ENCODE measurements around the gene SMNDC1. TPM values are rescaled to one million over a fixed set of nuclear protein-coding genes. Genes with fewer than 3 reads are reported as not detected.

The SMNDC1 gene
- total RNA-seq, 1 experiment from 2014 or later, result 26.9 TPM

DNA sequence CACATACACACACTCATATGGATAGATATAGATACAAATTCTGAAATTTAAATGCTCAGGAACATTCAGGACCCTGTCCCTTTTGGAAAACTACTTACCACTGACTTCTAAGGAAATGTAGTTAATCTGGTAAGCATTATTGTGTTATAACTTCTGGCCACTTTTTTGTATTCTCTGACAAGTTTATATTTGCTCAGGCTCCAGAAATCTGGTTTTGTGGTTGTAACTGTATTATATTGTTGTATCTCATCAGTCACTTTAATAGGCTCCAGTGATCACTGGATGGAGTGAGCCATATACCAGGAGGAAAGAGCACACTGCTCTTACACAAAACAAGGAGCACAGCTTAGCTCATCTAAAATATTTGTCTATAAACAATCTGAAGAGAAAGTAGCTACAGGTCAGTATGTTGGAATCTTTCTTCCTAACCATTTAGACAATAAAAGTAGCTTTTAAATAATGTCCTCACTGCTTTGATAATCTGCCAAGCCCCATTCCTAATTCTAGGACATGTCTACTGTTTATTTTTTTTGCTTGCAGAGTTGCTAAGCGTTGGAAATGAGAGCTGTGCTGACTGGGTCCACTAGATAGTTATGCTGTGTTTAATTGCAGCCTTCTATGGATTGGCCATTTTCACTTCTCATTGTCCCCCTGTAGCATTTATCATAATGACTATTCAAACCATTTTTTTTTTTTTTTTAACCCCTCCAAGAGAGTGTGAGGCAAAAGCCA lies 43.8 kb downstream of the SMNDC1 start:
- TF ChIP-seq, protein P1, sequence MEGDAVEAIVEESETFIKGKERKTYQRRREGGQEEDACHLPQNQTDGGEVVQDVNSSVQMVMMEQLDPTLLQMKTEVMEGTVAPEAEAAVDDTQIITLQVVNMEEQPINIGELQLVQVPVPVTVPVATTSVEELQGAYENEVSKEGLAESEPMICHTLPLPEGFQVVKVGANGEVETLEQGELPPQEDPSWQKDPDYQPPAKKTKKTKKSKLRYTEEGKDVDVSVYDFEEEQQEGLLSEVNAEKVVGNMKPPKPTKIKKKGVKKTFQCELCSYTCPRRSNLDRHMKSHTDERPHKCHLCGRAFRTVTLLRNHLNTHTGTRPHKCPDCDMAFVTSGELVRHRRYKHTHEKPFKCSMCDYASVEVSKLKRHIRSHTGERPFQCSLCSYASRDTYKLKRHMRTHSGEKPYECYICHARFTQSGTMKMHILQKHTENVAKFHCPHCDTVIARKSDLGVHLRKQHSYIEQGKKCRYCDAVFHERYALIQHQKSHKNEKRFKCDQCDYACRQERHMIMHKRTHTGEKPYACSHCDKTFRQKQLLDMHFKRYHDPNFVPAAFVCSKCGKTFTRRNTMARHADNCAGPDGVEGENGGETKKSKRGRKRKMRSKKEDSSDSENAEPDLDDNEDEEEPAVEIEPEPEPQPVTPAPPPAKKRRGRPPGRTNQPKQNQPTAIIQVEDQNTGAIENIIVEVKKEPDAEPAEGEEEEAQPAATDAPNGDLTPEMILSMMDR (conservative IDR thresholded peaks at IDR 0.05), result no peak
- TF ChIP-seq EZH2 (IDR thresholded peaks at IDR 0.05; ENCODE audit: low read depth), result no peak
- H3K4me2 ChIP-seq, result no peak overlapping the region
- H3K79me2 ChIP-seq (ENCODE audit: low read depth), result no peaks in the 10 kb centered on the region
- intact Hi-C loops (cut with micrococcal nuclease; ENCODE audit: unreplicated experiment), result no loop called here
- no peaks in the 10 kb centered on the region for H3F3A ChIP-seq (ENCODE audit: insufficient read depth, low read depth)
- ChIA-PET POLR2A (ENCODE audit: unreplicated experiment) (no interaction called here), CTCF (no interaction called here)
- no peak for DNase-seq
- H3K27ac ChIP-seq, result no peak overlapping the region
- H3K4me1 ChIP-seq (replicated peaks; ENCODE audit: insufficient read depth), result no peaks in the 10 kb centered on the region
- no peaks in the 10 kb centered on the region for H3K9me2 ChIP-seq (ENCODE audit: insufficient read depth)
- BruUV-seq (replicated peaks), result no TSS peak
- no peak overlapping the region for H3K4me3 ChIP-seq
- H3K36me3 ChIP-seq (ENCODE audit: low read depth), result no peaks in the 10 kb centered on the region
- no peaks in the 10 kb centered on the region for H3K9me3 ChIP-seq (ENCODE audit: insufficient read depth, low read depth)
- H4K20me1 ChIP-seq (ENCODE audit: insufficient read depth), result no peaks in the 10 kb centered on the region
- H2AFZ ChIP-seq, result no peak overlapping the region
- H3K27me3 ChIP-seq (ENCODE audit: insufficient read depth, low read depth), result no peaks in the 10 kb centered on the region

DNA sequence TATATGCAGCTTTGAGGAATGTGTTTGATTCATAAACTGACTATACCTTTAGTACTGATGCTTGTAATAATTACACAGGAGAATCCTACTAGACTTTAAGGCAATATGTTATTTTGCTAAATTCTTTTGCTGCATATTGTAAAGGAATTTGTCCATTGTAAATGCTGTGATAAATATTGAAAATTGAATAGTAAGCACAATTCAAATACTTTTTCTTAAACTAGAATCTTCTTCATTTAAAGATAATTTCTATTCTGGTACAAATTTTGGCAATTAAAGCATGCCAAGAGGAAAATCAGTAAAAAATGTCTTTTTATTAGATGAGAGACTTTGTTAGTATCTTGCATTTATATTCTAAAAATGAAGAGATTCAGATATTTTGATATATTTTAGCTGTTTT lies 45.4 kb downstream of the SMNDC1 start:
- ChIA-PET CTCF (no interaction called here), POLR2A (ENCODE audit: unreplicated experiment) (no interaction called here)
- H4K20me1 ChIP-seq (ENCODE audit: insufficient read depth), result no peaks in the 10 kb centered on the region
- H3K79me2 ChIP-seq (ENCODE audit: low read depth), result no peaks in the 10 kb centered on the region
- TF ChIP-seq, protein P1 (conservative IDR thresholded peaks at IDR 0.05), result no peak
- TF ChIP-seq EZH2 (IDR thresholded peaks at IDR 0.05; ENCODE audit: low read depth), result no peak
- DNase-seq, result no peak
- no peak overlapping the region for H2AFZ ChIP-seq
- H3K36me3 ChIP-seq (ENCODE audit: low read depth), result no peaks in the 10 kb centered on the region
- intact Hi-C loops (cut with micrococcal nuclease; ENCODE audit: unreplicated experiment), result no loop called here
- H3F3A ChIP-seq (ENCODE audit: insufficient read depth, low read depth), result no peaks in the 10 kb centered on the region
- no TSS peak for BruUV-seq (replicated peaks)
- H3K4me1 ChIP-seq (replicated peaks; ENCODE audit: insufficient read depth), result no peaks in the 10 kb centered on the region
- H3K9me3 ChIP-seq (ENCODE audit: insufficient read depth, low read depth), result no peaks in the 10 kb centered on the region
- H3K27ac ChIP-seq, result no peak overlapping the region
- H3K4me2 ChIP-seq, result no peak overlapping the region
- no peaks in the 10 kb centered on the region for H3K27me3 ChIP-seq (ENCODE audit: insufficient read depth, low read depth)
- H3K9me2 ChIP-seq (ENCODE audit: insufficient read depth), result no peaks in the 10 kb centered on the region
- H3K4me3 ChIP-seq, result no peak overlapping the region

DNA sequence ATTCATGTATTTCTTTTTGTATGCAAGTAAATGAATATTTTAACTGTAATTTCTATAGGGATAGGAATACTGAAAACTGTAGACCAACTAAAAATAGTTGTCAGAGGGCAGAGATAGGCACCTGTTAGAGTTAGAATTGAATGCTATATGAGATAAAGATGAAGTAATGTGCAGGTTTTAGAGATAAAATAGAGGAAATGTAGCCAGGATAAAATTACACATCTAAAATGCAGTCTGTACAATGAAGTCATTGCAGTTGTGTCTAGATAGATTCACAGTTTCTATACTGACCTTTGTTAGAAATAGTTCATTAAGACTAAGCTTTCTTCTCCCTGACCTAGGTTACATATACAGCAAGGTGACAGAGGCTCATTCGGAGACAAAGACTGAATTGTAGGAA lies 46.2 kb downstream of the SMNDC1 start:
- no peaks in the 10 kb centered on the region for H3K9me2 ChIP-seq (ENCODE audit: insufficient read depth)
- no peak overlapping the region for H3K4me3 ChIP-seq
- no peaks in the 10 kb centered on the region for H3K79me2 ChIP-seq (ENCODE audit: low read depth)
- H3K36me3 ChIP-seq (ENCODE audit: low read depth), result no peaks in the 10 kb centered on the region
- no peak for DNase-seq
- ChIA-PET POLR2A (ENCODE audit: unreplicated experiment) (no interaction called here), CTCF (interaction anchor here (0.6 kb wide), 1 partner anchor 52 kb away, joined by 3 read pairs; no protein-coding TSS in a partner anchor)
- H3K9me3 ChIP-seq (ENCODE audit: insufficient read depth, low read depth), result no peaks in the 10 kb centered on the region
- no TSS peak for BruUV-seq (replicated peaks)
- H3K27ac ChIP-seq, result no peak overlapping the region
- no peaks in the 10 kb centered on the region for H3K4me1 ChIP-seq (replicated peaks; ENCODE audit: insufficient read depth)
- no peaks in the 10 kb centered on the region for H3F3A ChIP-seq (ENCODE audit: insufficient read depth, low read depth)
- no peak for TF ChIP-seq EZH2 (IDR thresholded peaks at IDR 0.05; ENCODE audit: low read depth)
- TF ChIP-seq, protein P1 (conservative IDR thresholded peaks at IDR 0.05), result no peak
- H3K27me3 ChIP-seq (ENCODE audit: insufficient read depth, low read depth), result no peaks in the 10 kb centered on the region
- intact Hi-C loops (cut with micrococcal nuclease; ENCODE audit: unreplicated experiment), result no loop called here
- no peak overlapping the region for H2AFZ ChIP-seq
- no peaks in the 10 kb centered on the region for H4K20me1 ChIP-seq (ENCODE audit: insufficient read depth)
- no peak overlapping the region for H3K4me2 ChIP-seq

Data from PC-9 (cell line).